Chondrocyte (in vitro differentiated cells): ENCODE measurements around the gene PCDHGC3. TPM values are rescaled to one million over a fixed set of nuclear protein-coding genes. Genes with fewer than 3 reads are reported as not detected.

Experiments
- DNase-seq: peaks from one replicate; pipeline ENCODE4 v3.0.0; 2021; ENCODE audit warnings: mixed read lengths, low spot score
- H3K27ac Mint-ChIP-seq: one replicate; pipeline ENCODE4 v1.8.0; 2021; ENCODE audit warnings: mild to moderate bottlenecking, moderate library complexity, mixed read lengths; ENCODE audit not compliant: unreplicated experiment
- H3K27me3 Mint-ChIP-seq: 2 replicates; pipeline ENCODE4 v1.8.0; 2021; ENCODE audit warnings: low read depth, mixed read lengths
- H3K36me3 Mint-ChIP-seq: 2 replicates; pipeline ENCODE4 v1.8.0; 2021; ENCODE audit warnings: low read depth, mixed read lengths
- H3K4me1 Mint-ChIP-seq: 2 replicates; pipeline ENCODE4 v1.8.0; 2021; ENCODE audit warnings: low read depth, mild to moderate bottlenecking, mixed read lengths
- H3K4me3 Mint-ChIP-seq: one replicate; pipeline ENCODE4 v1.8.0; 2021; ENCODE audit warnings: mild to moderate bottlenecking, moderate library complexity, mixed read lengths; ENCODE audit not compliant: unreplicated experiment
- H3K9me3 Mint-ChIP-seq: 2 replicates; pipeline ENCODE4 v1.8.0; 2021; ENCODE audit warnings: low read depth, mixed read lengths
- CTCF ChIP-seq: fragments of 200-600 bp; sonication (generic); IDR thresholded peaks from 2 replicates; pipeline ENCODE4 v1.5.0; 2021; ENCODE audit warnings: antibody characterized with exemption, mild to moderate bottlenecking, moderate library complexity
- total RNA-seq: library from RNA; stranded (reverse); gene quantifications from 3 replicates; pipeline ENCODE4 v1.2.1, GENCODE V29; 2021

The PCDHGC3 gene
- total RNA-seq, 1 donor from 2014 or later: 90.8 TPM

DNA sequence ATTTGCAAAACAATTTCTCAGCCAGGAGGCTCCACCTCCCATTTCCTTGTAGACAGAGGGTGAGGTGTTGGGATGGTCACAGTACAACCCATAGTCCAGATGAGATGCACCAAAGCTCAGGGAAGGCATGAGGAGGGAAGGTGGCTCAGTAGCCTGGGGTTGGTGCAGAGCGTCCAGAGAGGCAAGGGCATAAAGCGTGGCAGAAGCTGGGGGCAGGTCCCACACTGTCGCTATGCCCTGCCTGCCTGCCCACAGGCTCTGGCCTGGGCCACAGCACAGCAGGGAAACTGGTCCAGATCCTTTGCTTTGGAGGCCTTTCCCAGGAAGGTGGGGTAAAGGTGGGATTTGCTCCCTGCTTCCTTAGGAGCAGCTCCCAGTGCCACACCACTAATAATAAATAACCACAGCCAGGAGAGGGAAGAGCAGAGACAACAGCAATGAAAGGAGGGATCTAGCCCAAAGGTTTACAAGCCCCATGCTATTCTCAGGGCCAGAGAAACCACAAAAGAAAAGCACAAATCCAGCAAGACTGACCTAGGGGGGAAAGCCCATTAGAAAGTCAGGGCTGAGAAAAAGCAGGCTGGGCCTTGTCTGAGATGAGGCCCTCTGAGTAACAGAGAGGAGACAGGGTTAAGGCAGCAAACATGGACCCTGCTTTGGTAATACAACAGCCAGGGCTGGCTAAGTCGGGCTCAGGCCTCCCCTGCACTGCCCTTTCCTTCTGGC lies 40.3 kb downstream of the PCDHGC3 start:
- Mint-ChIP-seq H3K27me3 (no peaks in the 10 kb centered on the region), H3K4me3 (no peak overlapping the region), H3K27ac (peak overlapping the region; percentile 98), H3K36me3 (peaks cover 10% of the 10 kb centered on the region), H3K9me3 (no peaks in the 10 kb centered on the region), H3K4me1 (peaks cover 94% of the 10 kb centered on the region)
- no peak for TF ChIP-seq CTCF
- no peak for DNase-seq

- H3K4me3 Mint-ChIP-seq: no peak overlapping the region
- peak overlapping the region; percentile 98 for H3K27ac Mint-ChIP-seq
- no peaks in the 10 kb centered on the region for H3K9me3 Mint-ChIP-seq
- DNase-seq: no peak
- peaks cover 5% of the 10 kb centered on the region for H3K36me3 Mint-ChIP-seq
- H3K4me1 Mint-ChIP-seq: peaks cover 96% of the 10 kb centered on the region
- TF ChIP-seq CTCF: no peak
- H3K27me3 Mint-ChIP-seq: no peaks in the 10 kb centered on the region
Measured at GRCh38 chr5:141516672-141517025, 40.9 kb downstream of the PCDHGC3 start.

DNA sequence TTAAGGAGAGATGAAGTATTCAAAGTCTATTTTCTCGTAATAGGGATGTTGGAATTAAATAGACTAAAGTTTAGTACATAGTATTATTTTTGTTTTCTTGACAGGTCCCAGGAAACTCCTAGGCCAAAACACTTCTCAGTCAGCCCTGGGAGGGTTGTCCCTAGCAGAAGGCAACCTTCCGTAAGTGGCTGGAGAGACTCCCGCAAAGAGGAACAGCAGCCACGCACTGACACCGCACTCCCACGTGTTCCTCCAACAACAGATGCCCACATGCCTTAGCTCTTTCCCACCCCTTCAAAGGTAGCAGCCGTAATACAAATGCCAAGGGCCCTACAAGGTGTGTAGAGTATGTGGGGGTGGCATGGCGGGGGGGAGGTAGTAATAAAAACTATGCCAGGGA lies 41.5 kb downstream of the PCDHGC3 start:
- no peaks in the 10 kb centered on the region for H3K27me3 Mint-ChIP-seq
- H3K27ac Mint-ChIP-seq: peak overlapping the region; percentile 77
- peaks cover 99% of the 10 kb centered on the region for H3K4me1 Mint-ChIP-seq
- H3K4me3 Mint-ChIP-seq: no peak overlapping the region
- H3K36me3 Mint-ChIP-seq: peaks cover 4% of the 10 kb centered on the region
- no peak for DNase-seq
- no peak for TF ChIP-seq CTCF
- H3K9me3 Mint-ChIP-seq: no peaks in the 10 kb centered on the region

DNA sequence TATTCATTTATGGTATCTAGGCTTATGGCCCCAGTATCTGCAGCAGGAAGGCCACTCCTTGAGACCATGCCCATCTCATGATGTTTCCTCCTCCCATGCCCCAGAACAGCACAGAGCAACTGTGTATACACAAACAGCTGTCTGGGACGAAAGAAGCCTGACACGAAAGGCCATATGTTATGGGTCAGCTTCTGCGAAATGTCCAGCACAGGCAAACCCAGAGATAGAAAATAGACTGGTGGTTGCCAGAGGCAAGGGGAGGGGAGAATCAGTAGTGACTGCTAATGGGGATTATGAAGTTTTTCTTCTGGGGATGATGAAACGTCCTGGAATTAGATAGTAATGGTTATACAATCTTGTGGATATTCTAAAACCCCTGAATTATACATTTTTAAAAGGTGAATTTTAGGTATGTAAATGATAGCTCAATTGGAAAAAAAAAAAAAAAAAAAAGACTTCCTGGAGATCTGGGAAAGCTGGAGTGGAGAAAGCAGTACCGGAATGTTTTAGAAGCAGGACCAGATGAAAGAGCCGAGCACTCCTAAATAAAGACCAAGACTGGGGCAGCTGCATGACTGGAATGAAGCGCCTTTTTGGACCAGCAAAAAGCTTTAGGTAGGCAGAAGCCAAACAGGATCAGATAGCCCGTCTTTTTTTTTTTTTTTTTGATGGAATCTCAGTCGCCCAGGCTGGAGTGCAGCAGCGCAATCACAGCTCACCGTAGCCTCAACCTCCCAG lies 42.3 kb downstream of the PCDHGC3 start:
- Mint-ChIP-seq H3K27me3 (no peaks in the 10 kb centered on the region), H3K9me3 (no peaks in the 10 kb centered on the region), H3K4me1 (peaks cover 97% of the 10 kb centered on the region), H3K36me3 (peaks cover 4% of the 10 kb centered on the region), H3K27ac (peak overlapping the region; percentile 92), H3K4me3 (no peak overlapping the region)
- TF ChIP-seq CTCF: no peak
- DNase-seq: no peak

DNA sequence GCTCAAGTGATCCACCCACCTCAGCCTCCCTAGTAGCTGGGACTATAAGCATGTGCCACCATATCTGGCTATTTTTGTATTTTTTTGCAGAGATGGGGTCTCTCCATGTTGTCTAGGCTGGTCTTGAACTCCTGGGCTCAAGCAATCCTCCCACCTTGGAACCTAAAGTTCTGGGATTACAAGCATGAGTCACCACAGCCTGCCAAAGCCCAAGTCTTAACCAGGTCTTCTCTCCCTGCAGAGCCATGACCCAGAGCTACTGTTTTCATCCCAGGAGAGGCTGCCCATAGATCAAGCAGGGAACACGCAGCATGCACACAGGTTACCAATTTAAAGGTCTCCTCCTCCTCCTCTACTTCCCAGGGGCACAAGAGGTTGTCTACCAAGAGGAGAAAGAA lies 42.9 kb downstream of the PCDHGC3 start:
- TF ChIP-seq CTCF: no peak
- Mint-ChIP-seq H3K4me1 (peaks cover 92% of the 10 kb centered on the region), H3K4me3 (no peak overlapping the region), H3K27me3 (no peaks in the 10 kb centered on the region), H3K36me3 (peaks cover 4% of the 10 kb centered on the region), H3K9me3 (no peaks in the 10 kb centered on the region), H3K27ac (peak overlapping the region; percentile 92)
- no peak for DNase-seq
